Sigmoid colon (tissue), 7 donors: Measurements from ENCODE around the gene KRT14. TPM values are rescaled to one million over a fixed set of nuclear protein-coding genes. Genes with fewer than 3 reads are reported as not detected.
A peak's percentile ranks its signal among the peaks of the same experiment; 100 is the strongest.
"Not testable (repeated sequence)": the region's sequence is repeated elsewhere in the genome, so short reads cannot be mapped to it uniquely, and the experiment has no call there.

Experiments
- DNase-seq: peaks from one replicate; pipeline ENCODE4 v3.0.0-alpha.2; 2019
- H3K27ac ChIP-seq, 4 donors: fragments of 200-600 bp; sonication (generic); one replicate each; pipeline ENCODE4 v1.5.1; 2016 to 2019; ENCODE audit warnings: mild to moderate bottlenecking in 1 of 4
- H3K27me3 ChIP-seq, 3 donors: fragments of 200-600 bp; sonication (generic); one replicate each; pipeline ENCODE4 v1.5.1; 2019; ENCODE audit warnings: mild to moderate bottlenecking in 1 of 3
- H3K36me3 ChIP-seq, 4 donors: fragments of 200-600 bp; sonication (generic); one replicate each; pipeline ENCODE4 v1.5.1; 2016 to 2019
- H3K4me1 ChIP-seq, 4 donors: fragments of 200-600 bp; sonication (generic); one replicate each; pipeline ENCODE4 v1.5.1; 2017 to 2019
- H3K4me3 ChIP-seq, 4 donors: fragments of 200-600 bp; sonication (generic); one replicate each; pipeline ENCODE4 v1.5.1; 2017 to 2019; ENCODE audit warnings: mild to moderate bottlenecking in 2 of 4, moderate library complexity in 1 of 4
- H3K9me3 ChIP-seq, 4 donors: fragments of 200-600 bp in 3 of 4; sonication (generic) in 3 of 4; one replicate each; pipeline versions ENCODE4 v1.5.1 to v1.6.1; 2013 to 2019
- EP300 ChIP-seq, 4 donors: sonication (generic); formaldehyde crosslinking; IDR thresholded peaks; one replicate each; pipeline ENCODE4 v1.6.1; 2017; ENCODE audit warnings: antibody characterized with exemption in 4 of 4
- POLR2A ChIP-seq, 2 donors: fragments of 450-650 bp; IDR thresholded peaks; one replicate each; pipeline ENCODE4 v1.6.1; 2016; ENCODE audit warnings: antibody characterized with exemption in 2 of 2, mild to moderate bottlenecking in 2 of 2, moderate library complexity in 2 of 2
- POLR2AphosphoS5 ChIP-seq, 4 donors: sonication (generic); formaldehyde crosslinking; IDR thresholded peaks; one replicate each; pipeline ENCODE4 v1.6.1; 2017; ENCODE audit warnings: antibody characterized with exemption in 4 of 4
- WGBS, 2 donors: extraction: QIAGEN DNeasy Blood & Tissue Kit; methylation state at CpG; one replicate each; pipeline ENCODE4 v1.1.7; 2013; 5-methylcytosine and 5-hydroxymethylcytosine counted together
- intact Hi-C: fragments of 100-400 bp; cut with DNase I; formaldehyde crosslinking; loops from one replicate; pipeline ENCODE4 v1.15.1; 2023
- polyA plus RNA-seq, 3 donors: library from polyadenylated mRNA; stranded (reverse); fragments of 200-250 nt; gene quantifications; one replicate each; pipeline ENCODE4 v1.2.3, GENCODE V29; 2013
- total RNA-seq, 4 donors: library from RNA; depleted of rRNA; stranded (reverse); fragments of >200 nt; gene quantifications; one replicate each; pipeline ENCODE4 v1.1.0, GENCODE V29; 2016
- TF ChIP-seq, protein P1 (sequence below), 4 experiments: fragments of 450-650 bp in 3 of 4; fragments of 200-600 bp in 1 of 4; IDR thresholded peaks; one replicate each; pipeline ENCODE4 v1.5.1; 2016 to 2019; ENCODE audit warnings: antibody characterized with exemption in 4 of 4, mild to moderate bottlenecking in 3 of 4, moderate library complexity in 2 of 4
- donor health status: healthy with polysubstance abuse.
- donor health status: Bipolar disorder and iron deficiency.
- donor health status: healthy.

The KRT14 gene
- total and polyA plus RNA-seq, 7 donors, result 0.15 to 3.6 (median 1.4) TPM; not detected in 4

DNA sequence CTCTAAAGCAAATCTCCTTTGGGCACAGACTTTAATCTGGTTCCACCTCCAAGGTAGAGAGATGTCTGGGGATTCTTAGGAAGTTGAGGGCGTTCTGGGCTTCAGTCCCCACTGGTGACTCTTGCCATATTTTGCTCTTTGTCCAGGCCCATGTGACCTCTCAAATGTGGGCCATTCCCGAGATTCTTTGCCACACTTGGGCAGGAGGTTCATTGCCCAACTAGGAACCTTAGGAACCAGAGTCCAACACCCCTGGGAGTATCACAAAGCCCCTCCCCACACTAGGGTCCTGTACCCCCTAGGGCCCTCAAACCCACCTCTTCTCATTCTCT lies 6.5 kb downstream of the KRT14 start:
- no peak for TF ChIP-seq POLR2AphosphoS5 (IDR thresholded peaks at IDR 0.05)
- TF ChIP-seq EP300 (IDR thresholded peaks at IDR 0.05), result no peak
- no peak for TF ChIP-seq POLR2A (IDR thresholded peaks at IDR 0.05)
- Histone ChIP-seq H3K27me3 (peaks cover 0 to 24% (median 0%) of the 10 kb centered on the region in 3 donors), H3K4me1 (no peaks in the 10 kb centered on the region), H3K27ac (no peak overlapping the region), H3K36me3 (no peaks in the 10 kb centered on the region), H3K4me3 (no peak overlapping the region), H3K9me3 (no peaks in the 10 kb centered on the region)
- WGBS, 2 donors, result 85 to 92% methylated on average over 2 of the region's 2 CpGs
- intact Hi-C loops, result no loop called here
- DNase-seq, result no peak

DNA sequence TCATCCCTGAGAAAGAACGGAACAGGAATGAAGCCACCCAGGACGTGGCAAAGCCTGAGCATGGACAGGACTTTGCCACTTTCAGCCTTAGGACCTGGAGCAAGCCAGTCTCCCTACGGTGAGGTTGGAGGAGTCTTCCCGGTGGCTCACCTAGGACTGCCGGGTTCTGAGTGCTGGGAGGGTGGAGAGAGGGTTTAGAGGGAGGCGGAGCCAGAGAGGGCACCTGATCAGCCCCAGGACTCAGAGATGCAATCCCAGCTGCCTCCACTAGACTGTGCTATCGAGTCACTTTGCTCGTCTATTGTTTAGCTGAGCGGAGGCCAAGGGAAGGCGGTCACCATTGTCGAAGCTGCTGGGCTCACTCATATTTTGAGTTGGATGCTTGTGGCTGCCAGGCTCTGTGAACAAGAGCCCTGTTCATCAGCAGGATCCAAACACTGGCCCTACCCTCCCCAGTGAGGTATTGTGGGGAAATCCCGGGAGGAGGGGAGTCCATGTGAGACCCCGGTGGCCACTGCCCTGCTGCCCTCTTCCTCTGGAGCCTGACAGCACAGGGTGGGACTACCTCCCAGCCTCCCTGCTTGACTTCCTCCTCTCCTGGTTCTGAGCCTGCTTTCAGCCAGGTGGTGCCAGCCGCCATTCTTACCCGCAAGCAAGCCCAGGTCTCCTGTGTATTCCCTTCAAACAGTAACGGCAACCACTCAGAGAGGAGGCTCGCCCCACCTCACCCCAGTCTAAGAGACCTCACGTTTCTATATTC lies 7.0 kb downstream of the KRT14 start:
- intact Hi-C loops, result no loop called here
- Histone ChIP-seq H3K36me3 (no peaks in the 10 kb centered on the region), H3K27me3 (peaks cover 0 to 26% (median 0%) of the 10 kb centered on the region in 3 donors), H3K4me1 (no peaks in the 10 kb centered on the region), H3K4me3 (no peak overlapping the region), H3K27ac (no peak overlapping the region), H3K9me3 (no peaks in the 10 kb centered on the region)
- TF ChIP-seq, protein P1, sequence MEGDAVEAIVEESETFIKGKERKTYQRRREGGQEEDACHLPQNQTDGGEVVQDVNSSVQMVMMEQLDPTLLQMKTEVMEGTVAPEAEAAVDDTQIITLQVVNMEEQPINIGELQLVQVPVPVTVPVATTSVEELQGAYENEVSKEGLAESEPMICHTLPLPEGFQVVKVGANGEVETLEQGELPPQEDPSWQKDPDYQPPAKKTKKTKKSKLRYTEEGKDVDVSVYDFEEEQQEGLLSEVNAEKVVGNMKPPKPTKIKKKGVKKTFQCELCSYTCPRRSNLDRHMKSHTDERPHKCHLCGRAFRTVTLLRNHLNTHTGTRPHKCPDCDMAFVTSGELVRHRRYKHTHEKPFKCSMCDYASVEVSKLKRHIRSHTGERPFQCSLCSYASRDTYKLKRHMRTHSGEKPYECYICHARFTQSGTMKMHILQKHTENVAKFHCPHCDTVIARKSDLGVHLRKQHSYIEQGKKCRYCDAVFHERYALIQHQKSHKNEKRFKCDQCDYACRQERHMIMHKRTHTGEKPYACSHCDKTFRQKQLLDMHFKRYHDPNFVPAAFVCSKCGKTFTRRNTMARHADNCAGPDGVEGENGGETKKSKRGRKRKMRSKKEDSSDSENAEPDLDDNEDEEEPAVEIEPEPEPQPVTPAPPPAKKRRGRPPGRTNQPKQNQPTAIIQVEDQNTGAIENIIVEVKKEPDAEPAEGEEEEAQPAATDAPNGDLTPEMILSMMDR (IDR thresholded peaks at IDR 0.05), result peak in 2 of 4 experiments; percentile 41 to 62
- TF ChIP-seq POLR2A (IDR thresholded peaks at IDR 0.05), result peak in 1 of 2 donors; percentile 34
- no peak for TF ChIP-seq POLR2AphosphoS5 (IDR thresholded peaks at IDR 0.05)
- TF ChIP-seq EP300 (IDR thresholded peaks at IDR 0.05), result no peak
- WGBS, 2 donors, result 39 to 45% methylated on average over 18 of the region's 18 CpGs
- peak; percentile 69 for DNase-seq

DNA sequence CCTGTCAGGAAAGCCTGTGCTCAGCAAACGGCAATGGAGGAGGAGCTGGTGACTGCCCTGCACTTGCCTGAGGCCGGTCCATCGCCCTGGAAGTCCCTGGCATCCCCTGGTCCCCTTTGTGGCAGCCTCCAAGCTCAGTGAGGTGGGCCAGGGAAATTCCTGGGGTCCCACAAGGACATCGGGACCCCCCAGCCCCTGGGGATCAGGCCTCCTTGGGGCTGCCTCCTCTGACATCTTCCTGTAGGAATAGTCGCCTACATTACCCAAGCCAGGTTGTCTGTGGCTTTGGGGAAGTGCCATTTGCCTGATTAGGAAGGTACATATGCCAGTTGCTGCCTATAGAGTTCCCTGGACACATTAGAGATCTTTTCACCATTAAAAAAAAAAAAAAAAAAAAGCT lies 7.7 kb downstream of the KRT14 start:
- H3K27me3 ChIP-seq, result peaks cover 0 to 32% (median 0%) of the 10 kb centered on the region in 3 donors
- 81 to 86% methylated on average over 5 of the region's 5 CpGs for WGBS, 2 donors
- H3K9me3 ChIP-seq, result no peaks in the 10 kb centered on the region
- H3K4me1 ChIP-seq, result no peaks in the 10 kb centered on the region
- no peak overlapping the region for H3K4me3 ChIP-seq
- no peak overlapping the region for H3K27ac ChIP-seq
- TF ChIP-seq, protein P1 (IDR thresholded peaks at IDR 0.05), result no peak
- no peak for TF ChIP-seq POLR2A (IDR thresholded peaks at IDR 0.05)
- no peak for DNase-seq
- intact Hi-C loops, result no loop called here
- no peaks in the 10 kb centered on the region for H3K36me3 ChIP-seq

DNA sequence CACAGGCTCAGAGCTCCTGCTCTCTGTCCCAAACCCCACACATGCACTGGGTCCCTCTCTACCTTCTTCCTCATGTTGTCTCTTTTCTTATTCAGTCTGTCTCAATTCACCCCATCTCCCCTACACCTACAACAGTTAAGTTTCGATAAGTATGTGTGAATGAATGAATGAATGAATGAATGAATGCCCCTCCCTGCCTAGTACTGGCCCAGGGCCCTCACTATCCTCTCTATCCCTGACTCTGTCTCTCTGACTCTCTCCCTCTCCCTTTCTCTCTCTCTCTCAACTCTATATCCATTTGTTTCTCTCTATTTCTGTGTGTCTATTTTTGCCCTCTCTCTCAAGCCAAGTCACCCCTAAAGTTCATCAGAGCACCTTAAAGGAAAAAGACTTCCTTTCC lies 8.2 kb downstream of the KRT14 start:
- intact Hi-C loops, result no loop called here
- H3K4me3 ChIP-seq, result no peak overlapping the region
- DNase-seq, result no peak
- 88% methylated on average over 1 of the region's 1 CpG for WGBS, 2 donors
- TF ChIP-seq, protein P1 (IDR thresholded peaks at IDR 0.05), result no peak
- TF ChIP-seq EP300 (IDR thresholded peaks at IDR 0.05) (no peak), POLR2AphosphoS5 (IDR thresholded peaks at IDR 0.05) (no peak), POLR2A (IDR thresholded peaks at IDR 0.05) (no peak)
- no peaks in the 10 kb centered on the region for H3K4me1 ChIP-seq
- H3K9me3 ChIP-seq, result no peaks in the 10 kb centered on the region
- H3K27me3 ChIP-seq, result peaks cover 0 to 32% (median 0%) of the 10 kb centered on the region in 3 donors
- H3K27ac ChIP-seq, result no peak overlapping the region
- no peaks in the 10 kb centered on the region for H3K36me3 ChIP-seq

DNA sequence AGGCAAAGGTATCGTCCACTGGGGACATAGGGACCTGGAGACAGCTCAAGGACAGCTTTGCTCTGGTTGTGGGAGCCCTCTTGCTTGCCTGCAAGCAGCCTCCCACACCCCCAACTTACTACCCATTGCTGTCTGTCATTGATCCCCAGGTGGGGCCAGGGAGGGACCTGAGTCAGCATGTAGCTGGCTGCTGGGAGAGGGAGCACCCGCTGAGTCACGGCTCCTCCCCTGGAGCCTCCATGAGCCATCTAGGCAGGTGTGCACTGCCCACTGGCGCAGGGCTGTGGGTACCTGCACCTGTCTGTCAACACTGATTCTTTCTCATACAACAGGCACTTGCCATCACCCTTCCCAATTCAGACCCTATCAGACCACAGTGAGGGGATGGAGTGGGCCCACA lies 10.0 kb downstream of the KRT14 start:
- H3K4me3 ChIP-seq, intact Hi-C loops, H3K4me1 ChIP-seq, DNase-seq, H3K9me3 ChIP-seq, H3K36me3 ChIP-seq, H3K27ac ChIP-seq: not testable (repeated sequence)
- peaks cover 0 to 40% (median 0%) of the 10 kb centered on the region in 3 donors for H3K27me3 ChIP-seq
- 53 to 81% methylated on average over 4 of the region's 4 CpGs for WGBS, 2 donors

DNA sequence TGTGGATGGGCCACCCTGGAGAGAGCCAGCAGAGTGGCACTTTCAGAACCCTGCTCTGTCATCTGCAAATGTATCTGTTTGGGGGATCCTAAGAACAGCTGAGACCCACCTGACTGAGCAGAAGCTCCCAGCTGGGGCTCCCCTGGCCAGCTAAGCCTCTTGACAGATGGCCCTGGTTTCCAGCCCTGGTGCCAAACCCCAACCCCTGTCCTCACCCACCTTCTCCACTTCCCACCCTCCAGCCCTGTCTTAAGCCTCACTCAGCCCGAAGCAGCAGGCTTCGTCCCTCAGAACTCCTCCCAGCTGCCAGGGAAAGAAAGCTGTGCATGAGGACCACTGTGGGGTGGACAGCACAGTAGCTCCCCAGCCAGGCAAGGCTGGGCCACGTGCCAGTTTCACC lies 11.4 kb downstream of the KRT14 start:
- Histone ChIP-seq H3K36me3 (no peaks in the 10 kb centered on the region), H3K27me3 (peaks cover 0 to 43% (median 0%) of the 10 kb centered on the region in 3 donors), H3K27ac (no peak overlapping the region), H3K4me3 (no peak overlapping the region), H3K4me1 (no peaks in the 10 kb centered on the region), H3K9me3 (no peaks in the 10 kb centered on the region)
- TF ChIP-seq POLR2A (IDR thresholded peaks at IDR 0.05) (no peak), POLR2AphosphoS5 (IDR thresholded peaks at IDR 0.05) (no peak), EP300 (IDR thresholded peaks at IDR 0.05) (no peak)
- TF ChIP-seq, protein P1 (IDR thresholded peaks at IDR 0.05), result no peak
- WGBS, 2 donors, result 69 to 70% methylated on average over 3 of the region's 3 CpGs
- intact Hi-C loops, result no loop called here
- DNase-seq, result no peak
